Brain microvascular endothelial cell (primary cell): ENCODE measurements around the gene MSANTD1.

Experiments used
- DNase-seq: peaks from one replicate; pipeline ENCODE4 v3.0.0-alpha.2; 2020
- H3K27ac ChIP-seq: fragments of 250-450 bp; sonication (Bioruptor Pico); 2 replicates; pipeline ENCODE4 v1.5.1; 2020; ENCODE audit warnings: mild to moderate bottlenecking, moderate library complexity
- H3K27me3 ChIP-seq: fragments of 250-450 bp; sonication (Bioruptor Pico); replicated peaks from 2 replicates; pipeline ENCODE4 v1.5.1; 2020; ENCODE audit warnings: mild to moderate bottlenecking
- H3K36me3 ChIP-seq: fragments of 250-450 bp; sonication (Bioruptor Pico); replicated peaks from 2 replicates; pipeline ENCODE4 v1.5.1; 2020; ENCODE audit warnings: mild to moderate bottlenecking
- H3K4me3 ChIP-seq: 2 replicates; pipeline ENCODE4 v1.5.1; 2011; ENCODE audit warnings: low read depth, mild to moderate bottlenecking, control low read depth, low read length, moderate library complexity
- CTCF ChIP-seq: IDR thresholded peaks from 2 replicates; pipeline ENCODE4 v1.5.1; 2011; ENCODE audit warnings: low read depth, mild to moderate bottlenecking, moderate library complexity, low read length, control low read depth, inconsistent platforms; ENCODE audit errors: missing control alignments
- in situ Hi-C: cut with HindIII; loops from 2 replicates; pipeline ENCODE4 v1.10.0; 2017; ENCODE audit warnings: low sequenced_read_pairs, low pct_ligation_motif_present

Gene MSANTD1

GRCh38 chr4:3218824-3219760, 29.9 kb upstream of the MSANTD1 start:
- in situ Hi-C loops: no loop called here
- no peak for TF ChIP-seq CTCF
- Histone ChIP-seq H3K36me3 (peaks cover 75% of the 10 kb centered on the region), H3K27me3 (no peaks in the 10 kb centered on the region), H3K4me3 (no peak overlapping the region), H3K27ac (no peak overlapping the region)
- no peak for DNase-seq

- Histone ChIP-seq H3K27ac (no peak overlapping the region), H3K36me3 (peaks cover 79% of the 10 kb centered on the region), H3K4me3 (no peak overlapping the region), H3K27me3 (no peaks in the 10 kb centered on the region)
- no peak for TF ChIP-seq CTCF
- no peak for DNase-seq
- in situ Hi-C loops: no loop called here
These were observed 29.0 kb upstream of the MSANTD1 start for GRCh38 chr4:3219761-3220475.

- peaks cover 73% of the 10 kb centered on the region for H3K36me3 ChIP-seq
- in situ Hi-C loops: no loop called here
- no peak for TF ChIP-seq CTCF
These were observed 28.3 kb upstream of the MSANTD1 start for GRCh38 chr4:3220476-3221183.

GRCh38 chr4:3221184-3221494, 27.8 kb upstream of the MSANTD1 start:
- Histone ChIP-seq H3K36me3 (peaks cover 68% of the 10 kb centered on the region), H3K4me3 (no peak overlapping the region), H3K27ac (no peak overlapping the region), H3K27me3 (no peaks in the 10 kb centered on the region)
- no peak for TF ChIP-seq CTCF
- in situ Hi-C loops: no loop called here
- DNase-seq: no peak

More at GRCh38 chr4:3220476-3221183, 28.3 kb upstream of the MSANTD1 start:
- Histone ChIP-seq H3K27ac (no peak overlapping the region), H3K27me3 (no peaks in the 10 kb centered on the region), H3K4me3 (no peak overlapping the region)
- DNase-seq: no peak

GRCh38 chr4:3221996-3222395, 27.0 kb upstream of the MSANTD1 start:
- DNase-seq: no peak
- in situ Hi-C loops: no loop called here
- no peak for TF ChIP-seq CTCF
- no peak overlapping the region for H3K27ac ChIP-seq
- peaks cover 65% of the 10 kb centered on the region for H3K36me3 ChIP-seq
- no peak overlapping the region for H3K4me3 ChIP-seq
- H3K27me3 ChIP-seq: no peaks in the 10 kb centered on the region
